Measurements from ENCODE around the gene TM4SF4.

The TM4SF4 gene

DNA sequence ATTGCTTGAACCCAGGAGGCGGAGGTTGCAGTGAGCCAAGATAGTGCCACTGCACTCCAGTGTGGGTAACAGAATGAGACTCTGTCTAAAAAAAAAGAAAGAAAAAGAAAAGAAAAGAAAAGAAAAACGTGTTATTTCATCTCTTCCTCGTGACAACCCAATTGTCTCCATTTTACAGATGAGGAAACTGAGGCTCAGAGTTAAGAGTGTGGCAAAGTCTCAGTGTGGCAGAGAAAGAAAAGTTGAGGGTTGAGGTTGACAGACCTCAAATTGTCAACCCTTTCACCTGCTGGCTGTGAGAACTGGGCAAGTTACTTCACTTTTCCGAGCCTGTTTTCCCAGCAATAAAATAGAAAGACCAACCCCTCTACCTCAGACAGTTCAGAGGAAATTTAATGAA is 59.6 kb downstream of the TM4SF4 start:
- in situ Hi-C loops (cut with MboI; ENCODE audit: low pct_unique_long_range_greater_than_20kb, low sequenced_read_pairs) = no loop called here
- DNase-seq = no peak

DNA sequence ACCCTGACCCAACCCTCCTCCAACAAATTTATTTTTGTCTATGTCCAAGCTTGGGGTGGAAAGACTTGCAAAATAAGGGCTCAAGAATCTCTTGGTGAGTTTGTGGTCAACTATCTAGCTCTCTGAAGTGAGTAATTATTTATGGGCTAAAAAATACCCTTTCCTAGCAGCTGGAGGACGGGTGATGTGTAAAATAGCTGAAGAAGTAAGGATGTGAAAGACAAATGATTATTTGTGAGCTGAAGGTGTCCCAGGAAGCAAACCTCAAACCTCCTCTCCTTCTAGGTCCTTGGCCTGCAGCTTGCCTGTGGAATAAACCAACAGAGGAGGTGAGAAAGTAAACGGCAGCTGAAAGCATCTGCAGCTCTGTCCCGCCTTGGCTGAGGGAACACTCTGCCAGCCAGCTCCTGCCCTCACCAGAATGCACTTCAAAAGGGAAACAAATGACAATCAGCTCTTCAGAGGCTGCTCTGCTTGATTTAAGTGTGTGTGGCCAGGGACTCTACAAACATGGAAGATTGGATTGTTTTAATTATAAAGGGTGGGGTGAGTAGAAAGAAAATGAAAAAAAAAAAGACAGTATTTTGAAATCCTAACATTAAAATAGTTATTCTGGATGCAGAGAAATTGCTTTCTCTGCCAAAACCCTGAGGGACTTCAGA is 60.3 kb downstream of the TM4SF4 start:
- in situ Hi-C loops (cut with MboI; ENCODE audit: low pct_unique_long_range_greater_than_20kb, low sequenced_read_pairs) = no loop called here
- no peak for DNase-seq

DNA sequence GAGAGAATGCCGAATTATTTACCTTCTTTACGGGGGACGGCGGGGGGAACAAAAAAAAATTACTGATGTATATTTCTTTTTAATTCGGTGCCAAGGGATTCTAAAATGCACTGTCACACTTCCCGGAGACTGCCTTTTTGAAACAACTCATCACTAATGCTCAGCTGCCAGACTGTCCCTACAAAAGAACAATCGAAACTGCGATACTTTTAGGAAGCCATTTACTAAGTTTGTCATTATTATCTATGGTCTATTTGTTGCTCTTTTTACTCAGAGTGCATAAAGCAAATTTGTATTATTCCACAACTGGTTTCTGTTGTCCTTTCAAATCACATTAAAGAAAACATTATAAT is 60.8 kb downstream of the TM4SF4 start:
- DNase-seq = no peak

DNA sequence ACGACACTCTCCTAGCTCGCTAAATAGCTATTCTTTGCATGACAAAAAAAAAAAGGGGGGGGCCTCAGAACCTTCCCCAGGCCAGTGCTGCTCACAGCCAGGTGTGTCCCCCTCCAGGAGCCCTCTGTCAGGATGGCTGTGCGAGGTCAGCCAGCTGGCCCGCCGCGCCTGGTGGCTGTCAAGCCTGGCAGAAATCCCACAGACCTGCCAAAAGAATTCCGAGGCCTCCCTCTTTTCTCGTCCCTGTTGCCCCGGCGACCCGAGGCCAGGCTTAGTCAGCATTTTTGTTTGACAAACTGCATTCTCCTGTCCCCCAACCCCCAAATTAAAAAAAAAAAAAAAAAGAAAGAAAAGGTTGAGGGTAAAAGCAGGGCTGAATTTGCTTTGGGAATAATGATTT is 61.9 kb downstream of the TM4SF4 start:
- in situ Hi-C loops (cut with MboI; ENCODE audit: low pct_unique_long_range_greater_than_20kb, low sequenced_read_pairs) = no loop called here
- DNase-seq = no peak

More for the DNA sequence above, 60.8 kb downstream of the TM4SF4 start:
- in situ Hi-C loops (cut with MboI; ENCODE audit: low pct_unique_long_range_greater_than_20kb, low sequenced_read_pairs) = no loop called here

DNA sequence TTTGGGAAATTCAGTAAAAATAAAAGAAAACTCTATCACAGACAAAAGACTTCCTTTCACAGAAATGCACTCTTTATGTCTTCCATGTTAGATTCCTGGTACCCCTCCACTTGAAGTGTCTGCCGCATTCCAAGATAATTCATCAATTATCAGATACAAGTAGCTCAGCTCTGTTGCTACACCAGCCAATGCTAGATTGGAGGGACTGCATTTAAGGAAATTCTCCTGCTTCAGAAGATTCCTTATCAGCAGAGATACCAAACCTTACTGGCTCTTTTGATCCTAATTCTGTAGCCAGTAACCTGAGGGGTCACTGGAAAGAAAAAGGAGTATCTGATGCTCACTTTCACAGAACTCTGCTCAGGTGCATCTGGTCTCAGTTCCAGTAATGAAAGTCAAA is 63.9 kb downstream of the TM4SF4 start:
- DNase-seq = no peak
- in situ Hi-C loops (cut with MboI; ENCODE audit: low pct_unique_long_range_greater_than_20kb, low sequenced_read_pairs) = no loop called here

DNA sequence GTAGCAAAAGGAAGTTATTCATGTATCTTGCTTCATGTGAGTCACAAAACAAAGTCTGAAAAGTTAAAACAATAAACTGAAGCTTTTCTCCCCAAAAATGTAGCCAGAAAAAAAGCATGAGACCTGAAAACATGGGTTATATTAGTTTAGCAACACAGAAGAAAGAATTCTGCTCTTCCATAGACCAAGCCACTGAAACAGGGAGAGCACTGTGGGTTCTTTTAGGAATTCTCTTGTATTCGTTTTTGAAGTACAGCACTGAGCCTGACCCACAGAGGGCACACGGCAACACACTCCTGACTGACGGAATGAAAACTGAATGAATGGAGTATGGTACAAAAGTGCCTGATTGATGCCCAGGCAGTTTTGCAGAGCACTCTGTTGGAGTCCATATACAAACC is 66.6 kb downstream of the TM4SF4 start:
- in situ Hi-C loops (cut with MboI; ENCODE audit: low pct_unique_long_range_greater_than_20kb, low sequenced_read_pairs) = no loop called here
- no peak for DNase-seq

DNA sequence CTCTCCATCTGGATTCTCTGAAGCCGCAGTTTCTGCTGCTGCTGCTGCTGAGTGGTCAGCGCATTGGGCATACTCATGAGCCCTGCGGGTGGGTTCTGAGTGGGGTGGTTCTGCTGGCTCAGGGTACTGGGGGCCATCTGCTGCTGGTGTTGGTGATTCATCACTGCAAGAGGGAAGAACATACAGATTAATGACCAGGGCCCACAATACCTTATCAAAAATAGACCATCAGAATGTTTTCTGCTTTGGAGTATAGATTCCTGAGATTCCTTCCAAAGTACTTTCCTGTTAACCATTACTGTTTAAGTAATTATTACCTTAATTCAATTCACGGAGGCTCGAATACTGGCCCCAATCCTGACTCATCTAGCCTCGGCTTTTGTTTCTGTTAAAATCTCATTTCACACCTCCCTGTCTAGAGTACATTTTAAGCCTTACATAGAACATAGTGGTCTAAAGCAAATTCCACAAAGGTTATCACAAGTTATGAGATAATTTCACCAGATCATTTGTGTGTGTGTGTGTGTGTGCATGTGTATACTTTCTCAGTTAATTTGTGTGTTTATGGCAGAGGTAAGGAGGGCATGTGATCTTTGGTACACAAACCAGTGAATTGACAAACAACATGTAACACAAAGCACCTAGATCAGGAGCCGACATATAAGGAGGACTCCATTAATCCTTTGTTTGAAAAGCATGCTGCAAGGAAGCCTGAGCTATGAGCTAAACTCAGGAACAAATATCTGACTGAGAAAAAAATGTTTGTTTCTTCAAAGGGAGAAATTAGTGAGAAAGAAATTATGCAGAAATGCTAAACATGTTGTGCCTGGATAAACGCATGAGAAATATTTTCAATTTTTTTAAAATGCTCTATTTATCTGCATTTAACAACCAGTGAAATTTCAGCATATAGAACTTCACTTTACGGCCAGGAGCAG is 68.1 kb downstream of the TM4SF4 start:
- no peak for DNase-seq
- in situ Hi-C loops (cut with MboI; ENCODE audit: low pct_unique_long_range_greater_than_20kb, low sequenced_read_pairs) = no loop called here

DNA sequence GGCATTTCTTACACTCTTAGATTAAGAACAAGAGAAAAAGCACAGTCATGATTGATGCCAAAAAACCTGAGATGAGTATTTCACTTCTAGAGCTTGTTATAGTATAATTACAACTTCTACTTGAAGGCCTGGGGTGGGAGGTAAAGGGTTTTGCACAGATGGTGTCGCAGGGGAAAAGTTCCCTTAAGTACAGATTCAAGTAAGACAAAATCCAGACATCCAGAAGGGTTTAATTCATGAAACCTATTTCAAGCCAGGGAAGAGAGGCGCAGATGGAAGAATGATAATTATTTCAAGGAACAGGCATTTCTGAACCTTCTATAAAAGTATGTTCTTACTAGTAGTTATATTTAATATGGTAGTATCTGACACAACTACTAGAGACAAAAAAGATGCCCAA is 70.6 kb downstream of the TM4SF4 start:
- DNase-seq = no peak
- in situ Hi-C loops (cut with MboI; ENCODE audit: low pct_unique_long_range_greater_than_20kb, low sequenced_read_pairs) = no loop called here

DNA sequence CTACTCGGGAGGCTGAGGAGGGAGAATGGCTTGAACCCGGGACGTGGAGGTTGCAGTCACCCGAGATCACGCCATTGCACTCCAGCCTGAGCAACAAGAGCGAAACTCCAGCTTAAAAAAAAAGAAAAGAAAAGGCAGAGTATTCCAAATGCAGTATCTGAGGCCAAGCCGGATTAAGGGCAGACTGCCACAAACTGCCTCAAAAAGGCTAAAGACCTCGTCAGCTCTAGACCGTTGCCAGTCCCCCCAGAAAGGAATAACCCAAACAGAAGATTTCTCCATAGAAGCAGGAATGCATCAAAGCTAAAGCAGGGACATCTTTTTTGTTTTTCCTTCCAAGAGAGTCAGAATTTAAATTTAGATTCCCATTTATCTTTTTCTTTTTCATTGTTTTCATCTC is 72.9 kb downstream of the TM4SF4 start:
- in situ Hi-C loops (cut with MboI; ENCODE audit: low pct_unique_long_range_greater_than_20kb, low sequenced_read_pairs) = no loop called here

DNA sequence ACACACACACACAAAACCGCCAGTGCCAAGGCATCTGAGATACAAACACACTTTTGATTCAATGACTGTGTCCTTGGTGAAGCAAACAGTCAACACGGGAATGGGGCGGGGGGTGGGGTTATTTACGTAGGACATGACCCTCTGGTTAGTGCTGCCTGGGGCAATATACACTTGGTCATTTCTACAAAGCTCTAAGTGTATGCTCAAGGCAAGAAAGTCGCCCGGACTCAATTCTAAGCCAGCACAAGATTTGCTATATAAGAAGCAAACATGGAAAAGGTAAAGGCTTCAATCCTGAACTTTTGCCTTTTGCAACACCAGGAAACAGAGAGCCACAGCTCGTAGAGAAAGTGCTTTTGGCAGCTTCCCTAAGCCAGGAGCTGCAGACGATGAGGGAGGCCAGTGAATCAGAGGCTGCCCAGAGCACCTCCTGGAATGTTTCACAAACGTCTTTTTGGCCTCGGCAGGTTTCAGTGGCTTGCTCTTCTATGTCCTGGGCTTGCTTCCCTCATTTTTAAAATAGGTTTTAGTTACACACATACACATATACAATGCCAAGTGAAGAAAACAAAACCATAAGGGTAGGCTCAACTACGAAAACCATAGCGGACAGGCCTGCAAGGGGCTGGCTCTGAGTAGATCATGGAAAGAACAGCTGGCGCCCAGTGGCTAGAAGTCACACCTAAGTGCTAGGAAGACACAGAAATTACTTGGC is 73.6 kb downstream of the TM4SF4 start:
- in situ Hi-C loops (cut with MboI; ENCODE audit: low pct_unique_long_range_greater_than_20kb, low sequenced_read_pairs) = no loop called here
- DNase-seq = no peak

More for the DNA sequence above, 72.9 kb downstream of the TM4SF4 start:
- no peak for DNase-seq

DNA sequence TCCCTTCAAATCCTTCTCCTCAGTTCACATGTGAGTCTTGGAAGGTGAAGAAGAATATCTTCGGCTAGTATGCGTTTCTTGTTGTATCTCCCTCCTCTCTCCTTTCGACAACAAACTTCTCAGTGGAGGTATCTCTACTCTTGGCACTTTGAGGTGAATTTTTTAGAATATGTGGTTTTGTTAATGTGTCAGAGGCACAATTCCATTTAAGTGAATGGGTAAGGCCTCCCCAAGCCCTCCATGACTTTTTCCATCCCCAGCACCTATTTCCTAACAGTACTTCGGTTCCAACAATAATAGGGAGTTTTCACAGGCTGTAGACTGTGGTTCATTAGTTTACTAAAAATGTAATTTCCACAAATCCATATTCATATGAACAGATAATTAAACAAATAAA is 74.2 kb downstream of the TM4SF4 start:
- no peak for DNase-seq
- in situ Hi-C loops (cut with MboI; ENCODE audit: low pct_unique_long_range_greater_than_20kb, low sequenced_read_pairs) = no loop called here

DNA sequence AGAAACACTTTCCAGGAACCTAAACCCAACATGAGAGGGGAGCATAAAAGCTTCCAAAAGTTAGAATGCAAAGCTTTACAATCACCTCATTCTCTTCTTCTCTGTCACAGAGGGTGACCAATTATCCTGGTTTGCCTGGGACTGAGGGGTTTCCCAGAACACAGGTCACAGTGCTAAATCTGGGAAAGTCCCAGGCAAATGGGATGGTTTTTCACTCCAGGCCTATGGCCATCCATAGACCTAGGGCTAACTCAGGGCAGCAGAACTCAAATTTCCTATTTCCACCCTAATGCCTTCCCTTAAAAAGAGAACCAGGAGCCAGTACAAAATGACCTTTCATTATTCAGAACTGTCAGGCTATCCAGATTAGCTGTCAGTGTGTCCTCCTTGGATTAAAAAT is 77.0 kb downstream of the TM4SF4 start:
- in situ Hi-C loops (cut with MboI; ENCODE audit: low pct_unique_long_range_greater_than_20kb, low sequenced_read_pairs) = no loop called here
- no peak for DNase-seq

DNA sequence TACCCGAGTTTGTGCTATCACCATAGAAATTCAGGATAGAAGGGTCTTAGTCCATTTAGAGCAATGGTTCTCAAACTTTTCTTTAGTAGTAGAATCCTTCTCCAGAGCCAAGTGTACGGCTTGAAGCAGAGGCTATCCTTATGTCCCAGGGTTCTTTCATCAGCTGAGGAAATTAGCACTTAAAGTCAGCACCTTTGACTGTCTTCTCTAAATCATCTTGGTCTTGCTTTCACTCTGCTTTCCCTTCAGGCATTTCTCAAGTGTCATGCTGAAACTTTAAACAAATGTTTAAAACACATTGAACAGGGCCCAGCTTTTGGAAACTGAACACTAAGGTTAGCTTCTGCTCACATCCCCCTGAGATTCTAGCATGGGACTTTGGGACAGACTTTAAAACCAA is 78.2 kb downstream of the TM4SF4 start:
- in situ Hi-C loops (cut with MboI; ENCODE audit: low pct_unique_long_range_greater_than_20kb, low sequenced_read_pairs) = no loop called here
- DNase-seq = no peak
